Measurements from ENCODE around the gene ANKRD28.

- TF ChIP-seq CTCF (conservative IDR thresholded peaks at IDR 0.05; ENCODE audit: low read length) (no peak), EZH2phosphoT487 (IDR thresholded peaks at IDR 0.05; ENCODE audit: borderline replicate concordance) (no peak)
Observed at GRCh38 chr3:15623535-15624440, 174.0 kb downstream of the ANKRD28 start.
